ENCODE data around the gene ADORA1. TPM values are rescaled to one million over a fixed set of nuclear protein-coding genes. Genes with fewer than 3 reads are reported as not detected.

The ADORA1 gene
- total RNA-seq, 4 donors from 2014 or later, result 0.64 to 1.7 (median 0.66) TPM; not detected in 1

DNA sequence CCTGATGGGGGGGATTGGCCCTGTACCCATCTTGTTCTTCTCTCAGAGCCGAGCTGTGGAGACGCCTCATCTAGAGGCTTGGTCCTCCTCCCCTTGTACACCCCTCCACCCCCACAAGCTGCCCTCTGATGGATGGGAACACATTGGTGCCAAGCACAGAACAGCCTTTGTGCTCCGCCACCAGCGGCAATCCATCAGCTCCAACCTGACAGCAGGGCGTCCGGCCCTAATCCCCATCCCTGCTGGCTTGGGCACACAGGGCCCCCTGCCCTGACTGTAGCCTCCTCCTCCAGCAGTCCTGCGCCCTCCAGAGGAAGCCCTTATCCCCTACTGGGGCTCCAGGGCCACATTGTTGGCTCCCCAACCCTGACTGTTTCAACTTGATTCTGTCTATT, 37.9 kb upstream of the ADORA1 start:
- intact Hi-C loops (cut with DNase I), result no loop called here
- no peak for DNase-seq

DNA sequence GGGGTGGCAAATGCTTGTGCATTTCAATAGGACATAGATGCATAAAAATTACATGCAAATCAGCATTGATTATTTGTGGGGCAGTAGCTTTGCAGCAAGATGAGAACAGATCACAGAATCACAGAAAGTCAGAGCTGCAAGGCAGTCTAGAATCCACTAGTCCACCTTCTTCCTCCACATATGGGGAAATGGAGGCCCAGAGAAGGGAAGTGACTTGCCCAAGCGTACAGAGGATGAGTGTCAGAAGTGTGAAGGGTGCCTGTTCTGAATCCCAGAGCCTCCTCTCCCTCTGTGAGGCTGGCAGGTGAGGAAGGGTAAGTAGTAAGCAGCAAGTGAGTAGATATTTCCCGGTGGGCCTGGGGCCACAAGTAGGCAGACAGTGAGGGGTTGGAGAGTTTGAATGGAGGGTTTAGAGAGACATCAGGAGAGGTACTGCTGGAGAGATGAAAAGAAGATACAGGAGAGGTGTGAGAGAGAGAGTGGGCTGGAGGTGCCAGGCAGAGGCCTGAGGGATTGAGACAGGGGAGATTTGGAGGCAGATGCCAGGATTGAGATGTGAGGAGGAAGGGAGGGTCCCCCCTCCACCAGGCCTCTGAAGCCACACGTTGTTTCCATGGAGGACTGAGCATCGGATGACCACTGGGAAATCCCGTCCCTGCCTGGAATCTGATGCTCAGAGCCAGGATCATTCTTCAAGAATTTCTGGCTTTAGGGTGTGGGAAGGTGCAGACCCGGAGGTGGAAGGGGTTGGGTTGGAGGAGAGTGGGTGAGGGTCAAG, 36.9 kb upstream of the ADORA1 start:
- intact Hi-C loops (cut with DNase I), result no loop called here
- H3K9me3 ChIP-seq, result peaks cover 0 to 17% (median 14%) of the 10 kb centered on the region in 3 donors
- H3K4me3 ChIP-seq, result no peak overlapping the region
- H3K36me3 ChIP-seq, result no peaks in the 10 kb centered on the region
- H3K27ac ChIP-seq, result no peak overlapping the region
- H3K4me1 ChIP-seq, result no peaks in the 10 kb centered on the region
- 75 to 76% methylated on average over 5 to 6 of the region's 6 CpGs for WGBS, 2 donors
- peaks cover 0 to 31% (median 0%) of the 10 kb centered on the region in 4 donors for H3K27me3 ChIP-seq
- TF ChIP-seq POLR2A (IDR thresholded peaks at IDR 0.05), result no peak
- no peak for TF ChIP-seq CTCF (IDR thresholded peaks at IDR 0.05)
- no peak for DNase-seq

More for the DNA sequence above, 37.9 kb upstream of the ADORA1 start:
- no peaks in the 10 kb centered on the region for H3K36me3 ChIP-seq
- 34 to 58% methylated on average over 5 to 6 of the region's 7 CpGs for WGBS, 2 donors
- no peak overlapping the region for H3K27ac ChIP-seq
- H3K9me3 ChIP-seq, result peaks cover 0 to 8% (median 5%) of the 10 kb centered on the region in 3 donors
- no peaks in the 10 kb centered on the region for H3K4me1 ChIP-seq
- TF ChIP-seq CTCF (IDR thresholded peaks at IDR 0.05) (no peak), POLR2A (IDR thresholded peaks at IDR 0.05) (no peak)
- H3K27me3 ChIP-seq, result peaks cover 0 to 31% (median 0%) of the 10 kb centered on the region in 4 donors
- no peak overlapping the region for H3K4me3 ChIP-seq

GRCh38 chr1:203091199-203091477, 36.4 kb upstream of the ADORA1 start:
- H3K27ac ChIP-seq, result no peak overlapping the region
- intact Hi-C loops (cut with DNase I), result no loop called here

GRCh38 chr1:203091761-203092330, 35.7 kb upstream of the ADORA1 start:
- intact Hi-C loops (cut with DNase I), result no loop called here
- Histone ChIP-seq H3K4me3 (no peak overlapping the region), H3K27ac (no peak overlapping the region), H3K27me3 (peaks cover 0 to 31% (median 0%) of the 10 kb centered on the region in 4 donors), H3K4me1 (no peaks in the 10 kb centered on the region), H3K9me3 (peaks cover 0 to 19% (median 14%) of the 10 kb centered on the region in 3 donors), H3K36me3 (no peaks in the 10 kb centered on the region)
- WGBS, 2 donors, result 57 to 70% methylated on average over 6 of the region's 6 CpGs
- no peak for DNase-seq
- no peak for TF ChIP-seq POLR2A (IDR thresholded peaks at IDR 0.05)
- no peak for TF ChIP-seq CTCF (IDR thresholded peaks at IDR 0.05)

More at GRCh38 chr1:203091199-203091477, 36.4 kb upstream of the ADORA1 start:
- DNase-seq, result no peak
- WGBS, 2 donors, result 74 to 85% methylated on average over 4 of the region's 4 CpGs
- Histone ChIP-seq H3K4me1 (no peaks in the 10 kb centered on the region), H3K9me3 (peaks cover 0 to 19% (median 14%) of the 10 kb centered on the region in 3 donors), H3K4me3 (no peak overlapping the region), H3K36me3 (no peaks in the 10 kb centered on the region), H3K27me3 (peaks cover 0 to 31% (median 0%) of the 10 kb centered on the region in 4 donors)
- no peak for TF ChIP-seq CTCF (IDR thresholded peaks at IDR 0.05)
- TF ChIP-seq POLR2A (IDR thresholded peaks at IDR 0.05), result no peak

DNA sequence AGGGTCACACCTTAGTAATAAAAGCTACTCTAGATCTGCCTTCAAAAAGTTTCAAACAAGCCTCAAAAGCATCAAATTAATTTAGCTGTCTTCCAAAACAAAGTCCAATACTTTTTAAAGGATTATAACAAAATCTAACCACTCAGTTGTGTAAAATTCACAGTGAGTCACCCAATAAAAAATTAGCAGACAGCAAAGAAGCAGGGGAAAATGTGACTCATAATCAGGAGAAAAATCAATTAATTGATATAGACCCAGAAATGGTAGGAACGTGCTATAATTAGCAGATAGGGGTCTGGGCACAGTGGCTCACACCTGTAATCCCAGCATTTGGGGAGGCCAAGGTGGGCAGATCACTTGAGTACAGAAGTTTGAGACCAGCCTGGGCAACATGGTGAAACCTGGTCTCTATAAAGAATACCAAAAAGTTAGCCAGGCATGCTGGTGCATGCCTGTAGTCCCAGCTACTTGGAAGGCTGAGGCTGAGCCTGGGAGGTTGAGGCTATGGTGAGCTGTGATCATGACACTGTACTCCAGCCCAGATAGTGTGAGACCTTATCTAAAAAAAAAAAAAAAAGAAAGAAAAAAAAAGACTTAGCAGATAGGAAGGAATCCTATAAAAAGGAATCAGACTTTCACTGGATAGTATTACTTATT, 33.6 kb upstream of the ADORA1 start:
- WGBS, 2 donors, result 30 to 35% methylated on average over 1 of the region's 1 CpG
- Histone ChIP-seq H3K9me3 (peaks cover 0 to 19% (median 14%) of the 10 kb centered on the region in 3 donors), H3K27ac (no peak overlapping the region), H3K36me3 (no peaks in the 10 kb centered on the region), H3K27me3 (peaks cover 0 to 25% (median 0%) of the 10 kb centered on the region in 4 donors), H3K4me1 (no peaks in the 10 kb centered on the region), H3K4me3 (no peak overlapping the region)
- intact Hi-C loops (cut with DNase I), result no loop called here
- DNase-seq, result no peak
- TF ChIP-seq POLR2A (IDR thresholded peaks at IDR 0.05), result no peak
- TF ChIP-seq CTCF (IDR thresholded peaks at IDR 0.05), result no peak

Data from esophagus squamous epithelium (tissue), 5 donors.